Measurements from ENCODE around the gene USH2A.
"Not testable (repeated sequence)": the region's sequence is repeated elsewhere in the genome, so short reads cannot be mapped to it uniquely, and the experiment has no call there.

Gene USH2A

GRCh38 chr1:216045400-216045799, 377.8 kb downstream of the USH2A start:
- no peak for DNase-seq (ENCODE audit: low read depth in 2 of 2)

GRCh38 chr1:216044538-216044937, 378.7 kb downstream of the USH2A start:
- DNase-seq (ENCODE audit: low read depth in 2 of 2): no peak

- no peak for DNase-seq (ENCODE audit: low read depth in 2 of 2)
Measured at GRCh38 chr1:216034506-216034905, 388.7 kb downstream of the USH2A start.

- DNase-seq (ENCODE audit: low read depth in 2 of 2): no peak
Measured at GRCh38 chr1:216032961-216033614, 390.2 kb downstream of the USH2A start.

GRCh38 chr1:216032284-216032683, 391.0 kb downstream of the USH2A start:
- no peak for DNase-seq (ENCODE audit: low read depth in 2 of 2)

- DNase-seq (ENCODE audit: low read depth in 2 of 2): no peak
Measured at GRCh38 chr1:216028631-216029030, 394.6 kb downstream of the USH2A start.

GRCh38 chr1:216024546-216024945, 398.7 kb downstream of the USH2A start:
- DNase-seq (ENCODE audit: low read depth in 2 of 2): no peak

- no peak for DNase-seq (ENCODE audit: low read depth in 2 of 2)
Measured at GRCh38 chr1:216020743-216021345, 402.4 kb downstream of the USH2A start.

- no peak for DNase-seq (ENCODE audit: low read depth in 2 of 2)
Measured at GRCh38 chr1:216015116-216015515, 408.1 kb downstream of the USH2A start.

GRCh38 chr1:216014086-216014485, 409.2 kb downstream of the USH2A start:
- DNase-seq (ENCODE audit: low read depth in 2 of 2): no peak

GRCh38 chr1:216009456-216009855, 413.8 kb downstream of the USH2A start:
- DNase-seq (ENCODE audit: low read depth in 2 of 2): not testable (repeated sequence)

- no peak for DNase-seq (ENCODE audit: low read depth in 2 of 2)
Measured at GRCh38 chr1:216005916-216006315, 417.3 kb downstream of the USH2A start.

GRCh38 chr1:215992620-215993019, 430.6 kb downstream of the USH2A start:
- no peak for DNase-seq (ENCODE audit: low read depth in 2 of 2)

- DNase-seq (ENCODE audit: low read depth in 2 of 2): no peak
Measured at GRCh38 chr1:215987092-215987875, 436.0 kb downstream of the USH2A start.

GRCh38 chr1:215986401-215986800, 436.8 kb downstream of the USH2A start:
- DNase-seq (ENCODE audit: low read depth in 2 of 2): no peak

- no peak for DNase-seq (ENCODE audit: low read depth in 2 of 2)
Measured at GRCh38 chr1:215983680-215984079, 439.6 kb downstream of the USH2A start.

- no peak for DNase-seq (ENCODE audit: low read depth in 2 of 2)
Measured at GRCh38 chr1:215971793-215972441, 451.3 kb downstream of the USH2A start.

- no peak for DNase-seq (ENCODE audit: low read depth in 2 of 2)
Measured at GRCh38 chr1:215970406-215970805, 452.8 kb downstream of the USH2A start.

- no peak for DNase-seq (ENCODE audit: low read depth in 2 of 2)
Measured at GRCh38 chr1:215963621-215964020, 459.6 kb downstream of the USH2A start.

GRCh38 chr1:215963040-215963439, 460.2 kb downstream of the USH2A start:
- no peak for DNase-seq (ENCODE audit: low read depth in 2 of 2)

GRCh38 chr1:215958841-215959240, 464.4 kb downstream of the USH2A start:
- no peak for DNase-seq (ENCODE audit: low read depth in 2 of 2)

- DNase-seq (ENCODE audit: low read depth in 2 of 2): no peak
Measured at GRCh38 chr1:215957663-215958062, 465.6 kb downstream of the USH2A start.

Measured in stimulated activated CD8-positive, alpha-beta memory T cell treated with anti-CD3 and anti-CD28 coated beads, Interleukin-2, amount 100 ng/mL, for 1 hour (primary cell).